G401 (cell line): ENCODE data around the gene PPEF1. TPM values are rescaled to one million over a fixed set of nuclear protein-coding genes. Genes with fewer than 3 reads are reported as not detected.

Experiments used
- DNase-seq: peaks from one replicate; pipeline ENCODE4 v3.0.0-alpha.2; 2015; ENCODE audit warnings: low spot score
- in situ Hi-C: cut with HindIII; loops from 2 replicates; pipeline ENCODE4 v1.10.0; 2016; ENCODE audit warnings: low sequenced_read_pairs, mixed read lengths
- total RNA-seq: library from RNA; depleted of rRNA; stranded (reverse); fragments of >200 nt; shearing (Covaris generic); gene quantifications from 2 replicates; pipeline ENCODE4 v1.2.3, GENCODE V29; 2014; rRNA removed

Gene PPEF1
- total RNA-seq, 1 experiment from 2014 or later = not detected

- no peak for DNase-seq
- in situ Hi-C loops = no loop called here
Observed at GRCh38 chrX:18872621-18873020, 165.2 kb downstream of the PPEF1 start.

GRCh38 chrX:18873189-18873791 is 165.8 kb downstream of the PPEF1 start:
- in situ Hi-C loops = no loop called here

GRCh38 chrX:18873836-18874235 is 166.4 kb downstream of the PPEF1 start:
- DNase-seq = no peak
- in situ Hi-C loops = no loop called here

More at GRCh38 chrX:18873189-18873791, 165.8 kb downstream of the PPEF1 start:
- peak; percentile 13 for DNase-seq

GRCh38 chrX:18874560-18875255 is 167.3 kb downstream of the PPEF1 start:
- in situ Hi-C loops = no loop called here
- no peak for DNase-seq

GRCh38 chrX:18875256-18875878 is 167.9 kb downstream of the PPEF1 start:
- peak; percentile 72 for DNase-seq
- in situ Hi-C loops = no loop called here

GRCh38 chrX:18877469-18877868 is 170.0 kb downstream of the PPEF1 start:
- in situ Hi-C loops = no loop called here
- DNase-seq = no peak

Other genes starting within 250 kb of the PPEF1 start
- gene RS1, start 35.5 kb upstream of the PPEF1 start, total RNA-seq = not detected in 2 replicates